GM12878 (cell line): ENCODE measurements around the gene LEFTY1. TPM values are rescaled to one million over a fixed set of nuclear protein-coding genes. Genes with fewer than 3 reads are reported as not detected.
A peak's percentile ranks its signal among the peaks of the same experiment; 100 is the strongest.

Experiments
- ATAC-seq: fragments of 200-7000 bp; cut with Tn5 transposase; 3 replicates; pipeline ENCODE4 v1.9.1; 2020; ENCODE audit warnings: mild to moderate bottlenecking, moderate library complexity
- BruUV-seq: library from RNA; stranded (reverse); fragments of 400-500 nt; replicated peaks from 2 replicates; lab custom pipeline; 2021; lab: Mats Ljungman, UMichigan
- CTCF ChIA-PET: fragments of 300-600 bp; sonication (Branson Sonifier 250); formaldehyde crosslinking; extraction: SDS; loops from one replicate; lab custom pipeline; 2021; ENCODE audit warnings: inconsistent platforms; lab: Yijun Ruan, JAX
- POLR2A ChIA-PET: fragments of 350-600 bp; formaldehyde crosslinking; extraction: SDS; loops from one replicate; lab custom pipeline; 2021; ENCODE audit warnings: inconsistent platforms; lab: Charles Lee
- RAD21 ChIA-PET: fragments of 300-600 bp; sonication (Branson Sonifier 250); formaldehyde crosslinking; loops from one replicate; lab custom pipeline; 2023; ENCODE audit warnings: antibody characterized with exemption; ENCODE audit not compliant: unreplicated experiment; lab: Charles Lee
- SMC1A ChIA-PET: fragments of 300-600 bp; sonication (Branson Sonifier 250); formaldehyde crosslinking; loops from one replicate; lab custom pipeline; 2023; ENCODE audit not compliant: unreplicated experiment, uncharacterized antibody; lab: Charles Lee
- DNase-seq: peaks from one replicate; pipeline ENCODE4 v3.0.0-alpha.2; 2011; ENCODE audit warnings: low read depth, low spot score
- FAIRE-seq: peaks from 3 replicates; lab custom pipeline; 2011; peaks lifted over from hg19 to GRCh38; lab: Jason Lieb, UNC
- H2AFZ ChIP-seq: 2 replicates; pipeline ENCODE4 v1.6.0; 2011; ENCODE audit warnings: low read depth, low read length, control low read depth; ENCODE audit not compliant: control insufficient read depth
- H3K27ac ChIP-seq: 2 replicates; pipeline ENCODE4 v1.5.1; 2011; ENCODE audit warnings: control low read depth; ENCODE audit not compliant: control insufficient read depth, insufficient read depth
- H3K27me3 ChIP-seq, 2 experiments: replicated peaks in 1 of 2; 2 replicates each; pipeline versions ENCODE4 v1.6.0 to v1.6.1; 2011; ENCODE audit warnings: low read length in 1 of 2; ENCODE audit not compliant: control insufficient read depth in 2 of 2, insufficient read depth in 2 of 2
- H3K36me3 ChIP-seq, 2 experiments: 2 replicates each; pipeline ENCODE4 v1.5.1; 2011; ENCODE audit warnings: low read length in 1 of 2; ENCODE audit not compliant: control insufficient read depth in 2 of 2, insufficient read depth in 2 of 2
- H3K4me1 ChIP-seq: 2 replicates; pipeline ENCODE4 v1.6.1; 2011; ENCODE audit warnings: mild to moderate bottlenecking, low read length, moderate library complexity, mixed read lengths; ENCODE audit not compliant: control insufficient read depth, insufficient read depth
- H3K4me2 ChIP-seq: 2 replicates; pipeline ENCODE4 v1.6.0; 2011; ENCODE audit warnings: control low read depth; ENCODE audit not compliant: control insufficient read depth, insufficient read depth
- H3K4me3 ChIP-seq: fragments of 200-600 bp; sonication (generic); 2 replicates; pipeline ENCODE4 v1.5.1; 2016
- H3K79me2 ChIP-seq: 2 replicates; pipeline ENCODE4 v1.6.0; 2011; ENCODE audit warnings: low read length; ENCODE audit not compliant: control insufficient read depth, insufficient read depth
- H3K9ac ChIP-seq: 2 replicates; pipeline ENCODE4 v1.8.0; 2011; ENCODE audit warnings: low read length, control low read depth, mixed read lengths; ENCODE audit not compliant: control insufficient read depth, insufficient read depth
- H3K9me3 ChIP-seq: replicated peaks from 3 replicates; pipeline ENCODE4 v1.5.1; 2011; ENCODE audit warnings: mild to moderate bottlenecking, low read length; ENCODE audit not compliant: control insufficient read depth, insufficient read depth
- H4K20me1 ChIP-seq: 2 replicates; pipeline ENCODE4 v1.6.0; 2011; ENCODE audit not compliant: control insufficient read depth, insufficient read depth
- ATF2 ChIP-seq: IDR thresholded peaks from 2 replicates; pipeline ENCODE4 v1.6.1; 2012; ENCODE audit warnings: low read length, inconsistent platforms
- BRCA1 ChIP-seq: IDR thresholded peaks from 2 replicates; pipeline ENCODE4 v1.6.1; 2011; ENCODE audit warnings: low read depth, low read length, improper control_type of control experiment
- CBX5 ChIP-seq: sonication (generic); IDR thresholded peaks from 2 replicates; pipeline ENCODE4 v1.6.1; 2016; ENCODE audit warnings: low read depth, moderate library complexity, mild to moderate bottlenecking, inconsistent platforms
- ESRRA ChIP-seq: IDR thresholded peaks from 2 replicates; pipeline ENCODE4 v1.6.1; 2012; ENCODE audit warnings: mild to moderate bottlenecking, low read length, improper control_type of control experiment
- GABPA ChIP-seq: IDR thresholded peaks from 2 replicates; pipeline ENCODE4 v1.6.1; 2014; ENCODE audit warnings: antibody characterized with exemption, low read depth, mild to moderate bottlenecking, inconsistent platforms
- IRF4 ChIP-seq: IDR thresholded peaks from 2 replicates; pipeline ENCODE4 v1.6.1; 2011; ENCODE audit warnings: low read depth, low read length
- NFIC ChIP-seq: IDR thresholded peaks from 2 replicates; pipeline ENCODE4 v1.6.1; 2012; ENCODE audit warnings: low read depth, mild to moderate bottlenecking, inconsistent platforms, low read length, moderate library complexity
- PAX5 ChIP-seq: IDR thresholded peaks from 2 replicates; pipeline ENCODE4 v1.6.1; 2011; ENCODE audit warnings: low read depth, low read length, borderline replicate concordance
- PKNOX1 ChIP-seq: fragments of 450-650 bp; IDR thresholded peaks from 2 replicates; pipeline ENCODE4 v1.6.1; 2016; ENCODE audit warnings: mild to moderate bottlenecking
- POLR2AphosphoS2 ChIP-seq: IDR thresholded peaks from 2 replicates; pipeline ENCODE4 v1.6.1; 2011; ENCODE audit warnings: low read depth, mild to moderate bottlenecking, low read length, improper control_type of control experiment, moderate library complexity
- POU2F2 ChIP-seq: IDR thresholded peaks from 3 replicates; pipeline ENCODE4 v1.6.1; 2011; ENCODE audit warnings: low read depth, mild to moderate bottlenecking, low read length, borderline replicate concordance
- RAD51 ChIP-seq: fragments of 450-650 bp; IDR thresholded peaks from 2 replicates; pipeline ENCODE4 v1.6.1; 2016; ENCODE audit warnings: moderate library complexity, mild to moderate bottlenecking, inconsistent platforms
- RUNX3 ChIP-seq: IDR thresholded peaks from 2 replicates; pipeline ENCODE4 v1.6.1; 2012; ENCODE audit warnings: low read length, inconsistent platforms
- SMAD5 ChIP-seq: IDR thresholded peaks from 2 replicates; pipeline ENCODE4 v1.6.1; 2016; ENCODE audit warnings: antibody characterized with exemption, low read depth
- SUZ12 ChIP-seq: fragments of 200-600 bp; sonication (generic); IDR thresholded peaks from one replicate; pipeline ENCODE4 v1.6.1; 2018; ENCODE audit warnings: antibody characterized with exemption, mild to moderate bottlenecking; ENCODE audit not compliant: unreplicated experiment
- TAF1 ChIP-seq: IDR thresholded peaks from 2 replicates; pipeline ENCODE4 v1.6.1; 2011; ENCODE audit warnings: mild to moderate bottlenecking, low read depth, low read length, borderline replicate concordance
- TCF3 ChIP-seq: IDR thresholded peaks from 2 replicates; pipeline ENCODE4 v1.6.1; 2012; ENCODE audit warnings: low read depth, mild to moderate bottlenecking, low read length, borderline replicate concordance; ENCODE audit not compliant: insufficient read depth
- WGBS: methylation state at CpG from one replicate; pipeline ENCODE4 v1.1.6; 2016; ENCODE audit warnings: low lambda C conversion rate; ENCODE audit not compliant: insufficient replicate concordance, insufficient coverage; ENCODE audit errors: missing lambda C conversion rate; 5-methylcytosine and 5-hydroxymethylcytosine counted together
- in situ Hi-C: fragments of 300-500 bp; cut with MboI; formaldehyde crosslinking; loops from 9 replicates; pipeline ENCODE4 v1.14.3; 2018; ENCODE audit warnings: mixed read lengths
- intact Hi-C: fragments of 100-400 bp; cut with micrococcal nuclease; formaldehyde crosslinking; loops from one replicate; pipeline ENCODE4 v1.14.2; 2022; ENCODE audit not compliant: unreplicated experiment
- polyA plus RNA-seq, 11 experiments: library from polyadenylated mRNA; depleted of rRNA in 4 of 11; unstranded in 6 of 11; stranded (reverse) in 5 of 11; fragments of >200 nt; fragmentation: Nextera tagmentation in 4 of 11; fragmentation: Illumina TruSeq in 1 of 11; extraction: Ambion mirVana in 4 of 11; extraction: Trizol in 1 of 11; gene quantifications; 1 replicate in 1 of 11; 2 replicates in 10 of 11; pipeline versions ENCODE4 v1.2.1 to v1.2.3, GENCODE V29; 2011 to 2016; ENCODE audit warnings: inconsistent platforms in 2 of 11, missing spikeins in 2 of 11, low read depth in 1 of 11
- total RNA-seq, 4 experiments: library from RNA; depleted of rRNA in 3 of 4; stranded (reverse); fragments of >200 nt in 3 of 4; fragmentation: Illumina TruSeq in 1 of 4; extraction: Trizol in 1 of 4; gene quantifications; 2 replicates each; pipeline versions ENCODE4 v1.2.1 to v1.2.3, GENCODE V29; 2013 to 2021

The LEFTY1 gene
- total and polyA plus RNA-seq, 10 of the 15 experiments (the other 5 are each of a cell fraction or from before 2014, with no cell fraction given) = 0.06 TPM; not detected in 8

GRCh38 chr1:225896494-225896893 is 7.5 kb upstream of the LEFTY1 start:
- no peak for ATAC-seq
- H4K20me1 ChIP-seq = no peaks in the 10 kb centered on the region
- SMC1A ChIA-PET = interaction anchor here (0.7 to 2.4 kb wide), 6 partner anchors 12 to 900 kb away, joined by 3 to 9 read pairs (median 4); partner anchors contain the start of gene TMEM63A
- FAIRE-seq = no peak
- no peaks in the 10 kb centered on the region for H3K9me3 ChIP-seq
- no peaks in the 10 kb centered on the region for H3K79me2 ChIP-seq
- H3K36me3 ChIP-seq = no peaks in the 10 kb centered on the region
- RAD21 ChIA-PET = interaction anchor here (0.6 to 3.1 kb wide), 7 partner anchors 14 to 168 kb away, joined by 3 to 24 read pairs (median 4); partner anchors contain the start of genes PYCR2 and TMEM63A
- peak overlapping the region; percentile 80; the same call in 1 of the 2 replicates for H3K27ac ChIP-seq
- WGBS = 70% methylated on average over 5 of the region's 5 CpGs
- H3K4me1 ChIP-seq = peaks cover 20% of the 10 kb centered on the region
- H3K4me3 ChIP-seq = no peak overlapping the region
- in situ Hi-C loops (no loop called here), intact Hi-C loops (no loop called here)
- no peak overlapping the region; the same call in 1 of the 2 replicates for H2AFZ ChIP-seq
- POLR2A ChIA-PET = interaction anchor here (0.6 to 2.2 kb wide), 3 partner anchors 12 to 18 kb away, joined by 3 to 21 read pairs (median 3); partner anchors contain the start of gene TMEM63A
- no peak overlapping the region for H3K9ac ChIP-seq
- no TSS peak for BruUV-seq
- TF ChIP-seq TAF1 (no peak), PAX5 (no peak), POLR2AphosphoS2 (no peak), SMAD5 (no peak), IRF4 (no peak)
- DNase-seq = no peak
- no peak overlapping the region; the same call in 1 of the 2 replicates for H3K4me2 ChIP-seq
- no peaks in the 10 kb centered on the region for H3K27me3 ChIP-seq
- CTCF ChIA-PET = interaction anchor here (0.8 to 4.0 kb wide), 10 partner anchors 13 to 437 kb away, joined by 3 to 40 read pairs (median 4); partner anchors contain the start of genes SRP9 and TMEM63A

GRCh38 chr1:225892307-225892706 is 3.4 kb upstream of the LEFTY1 start:
- Histone ChIP-seq H3K27ac (no peak overlapping the region), H2AFZ (no peak overlapping the region), H3K9me3 (no peaks in the 10 kb centered on the region), H4K20me1 (no peaks in the 10 kb centered on the region), H3K36me3 (no peaks in the 10 kb centered on the region), H3K4me2 (no peak overlapping the region), H3K27me3 (no peaks in the 10 kb centered on the region), H3K4me1 (peaks cover 10% of the 10 kb centered on the region), H3K4me3 (no peak overlapping the region), H3K79me2 (no peaks in the 10 kb centered on the region), H3K9ac (no peak overlapping the region)
- ChIA-PET POLR2A (no interaction called here), CTCF (interaction anchor here (2.3 kb wide), 1 partner anchor 18 kb away, joined by 4 read pairs; no protein-coding TSS in a partner anchor), RAD21 (no interaction called here), SMC1A (no interaction called here)
- intact Hi-C loops (no loop called here), in situ Hi-C loops (no loop called here)
- BruUV-seq = no TSS peak
- ATAC-seq (no peak), DNase-seq (no peak), FAIRE-seq (no peak)
- WGBS = 71% methylated on average over 6 of the region's 6 CpGs
- TF ChIP-seq CBX5 (no peak), PKNOX1 (no peak), ESRRA (no peak), ATF2 (no peak), NFIC (no peak), GABPA (no peak), RUNX3 (no peak), SUZ12 (no peak), TCF3 (no peak), BRCA1 (no peak), RAD51 (no peak), TAF1 (no peak), POU2F2 (no peak)
